HG02623 (cell line): ENCODE data around the gene SPCS2.
A peak's percentile ranks its signal among the peaks of the same experiment; 100 is the strongest.

Experiments used
- ATAC-seq: cut with Tn5 transposase; IDR thresholded peaks from one replicate; pipeline ENCODE4 v1.9.1; 2021; ENCODE audit warnings: moderate library complexity; ENCODE audit not compliant: unreplicated experiment

The SPCS2 gene

GRCh38 chr11:74948898-74949752, at the start of gene SPCS2, which contains the start of gene XRRA1:
SPCS2 (plus strand) TSS chr11:74949266; CDS start chr11:74949286, 20 bp downstream.
XRRA1 (minus strand) TSS chr11:74949091; CDS start chr11:74940878, 8,213 bp downstream.
- ATAC-seq = peak; percentile 92

- no peak for ATAC-seq
These were observed 46.7 kb upstream of the SPCS2 start for GRCh38 chr11:74902342-74902741.

GRCh38 chr11:74905326-74905725, 43.7 kb upstream of the SPCS2 start:
- no peak for ATAC-seq

GRCh38 chr11:74909385-74909784, 39.7 kb upstream of the SPCS2 start:
- ATAC-seq = no peak

- ATAC-seq = no peak
These were observed 39.3 kb upstream of the SPCS2 start for GRCh38 chr11:74909812-74910211.

- ATAC-seq = no peak
These were observed 25.9 kb upstream of the SPCS2 start for GRCh38 chr11:74923125-74923524.

- no peak for ATAC-seq
These were observed 23.8 kb upstream of the SPCS2 start for GRCh38 chr11:74925281-74925680.

GRCh38 chr11:74926304-74927030, 22.6 kb upstream of the SPCS2 start:
- ATAC-seq = no peak

GRCh38 chr11:74927496-74927895, 21.6 kb upstream of the SPCS2 start:
- no peak for ATAC-seq

GRCh38 chr11:74929431-74930363, 19.4 kb upstream of the SPCS2 start:
- peak; percentile 52 for ATAC-seq

- no peak for ATAC-seq
These were observed 16.9 kb upstream of the SPCS2 start for GRCh38 chr11:74932169-74932568.

GRCh38 chr11:74932797-74933196, 16.3 kb upstream of the SPCS2 start:
- ATAC-seq = no peak

- ATAC-seq = no peak
These were observed 15.3 kb upstream of the SPCS2 start for GRCh38 chr11:74933765-74934164.

GRCh38 chr11:74935285-74935684, 13.8 kb upstream of the SPCS2 start:
- no peak for ATAC-seq

GRCh38 chr11:74936087-74936486, 13.0 kb upstream of the SPCS2 start:
- ATAC-seq = no peak

- no peak for ATAC-seq
These were observed 12.1 kb upstream of the SPCS2 start for GRCh38 chr11:74936976-74937375.

GRCh38 chr11:74937696-74938475, 11.2 kb upstream of the SPCS2 start:
- ATAC-seq = no peak

- ATAC-seq = no peak
These were observed 7.6 kb upstream of the SPCS2 start for GRCh38 chr11:74941492-74941891.

- ATAC-seq = no peak
These were observed 6.8 kb upstream of the SPCS2 start for GRCh38 chr11:74942073-74942759.

GRCh38 chr11:74948546-74948897, 544 bp upstream of the SPCS2 start:
- peak; percentile 1 for ATAC-seq
